PC-3 (cell line): Measurements from ENCODE around the gene EPB41L1. TPM values are rescaled to one million over a fixed set of nuclear protein-coding genes. Genes with fewer than 3 reads are reported as not detected.

ENCODE experiments used
- ATAC-seq: fragments of 200-7000 bp; cut with Tn5 transposase; 2 replicates; pipeline ENCODE4 v1.9.1; 2020; ENCODE audit warnings: mild to moderate bottlenecking, moderate library complexity
- BruUV-seq: library from RNA; stranded (reverse); fragments of 400-500 nt; replicated peaks from 2 replicates; lab custom pipeline; 2021; lab: Mats Ljungman, UMichigan
- CTCF ChIA-PET: fragments of 300-600 bp; sonication (Branson Sonifier 250); formaldehyde crosslinking; loops from one replicate; lab custom pipeline; 2022; ENCODE audit warnings: antibody characterized with exemption; lab: Charles Lee
- POLR2A ChIA-PET: fragments of 300-600 bp; sonication (Branson Sonifier 250); formaldehyde crosslinking; loops from one replicate; lab custom pipeline; 2022; ENCODE audit warnings: antibody characterized with exemption; ENCODE audit not compliant: unreplicated experiment; lab: Charles Lee
- DNase-seq: peaks from one replicate; pipeline ENCODE4 v3.0.0-alpha.2; 2015
- H2AFZ ChIP-seq: fragments of 300-600 bp; sonication (generic); 2 replicates; pipeline ENCODE4 v1.6.0; 2016; ENCODE audit warnings: antibody characterized with exemption, low read length
- H3F3A ChIP-seq: fragments of 300-600 bp; sonication (generic); one replicate; pipeline ENCODE4 v1.6.0; 2017; ENCODE audit warnings: antibody characterized with exemption, low read length, control low read depth, mild to moderate bottlenecking; ENCODE audit not compliant: unreplicated experiment
- H3K27ac ChIP-seq: fragments of 300-600 bp; sonication (generic); 2 replicates; pipeline ENCODE4 v1.5.1; 2016; ENCODE audit warnings: mild to moderate bottlenecking, low read length
- H3K27me3 ChIP-seq: fragments of 300-600 bp; sonication (generic); 2 replicates; pipeline ENCODE4 v1.6.1; 2016; ENCODE audit warnings: low read length, mixed read lengths
- H3K36me3 ChIP-seq: fragments of 300-600 bp; sonication (generic); 2 replicates; pipeline ENCODE4 v1.6.1; 2016; ENCODE audit warnings: low read depth, mixed run types, low read length, mixed read lengths
- H3K4me1 ChIP-seq: fragments of 300-600 bp; sonication (generic); 2 replicates; pipeline ENCODE4 v1.5.1; 2016; ENCODE audit warnings: low read length; ENCODE audit not compliant: insufficient read depth
- H3K4me2 ChIP-seq: fragments of 300-600 bp; sonication (generic); 2 replicates; pipeline ENCODE4 v1.6.0; 2016; ENCODE audit warnings: low read length
- H3K4me3 ChIP-seq: fragments of 300-600 bp; sonication (generic); 2 replicates; pipeline ENCODE4 v1.5.1; 2016; ENCODE audit warnings: mild to moderate bottlenecking, low read length, mixed read lengths
- H3K79me2 ChIP-seq: fragments of 300-600 bp; sonication (generic); 2 replicates; pipeline ENCODE4 v1.6.1; 2017; ENCODE audit warnings: low read length, mixed read lengths
- H3K9ac ChIP-seq: fragments of 300-600 bp; sonication (generic); 2 replicates; pipeline ENCODE4 v1.6.0; 2016; ENCODE audit warnings: mild to moderate bottlenecking, low read length
- H3K9me2 ChIP-seq: fragments of 300-600 bp; sonication (generic); replicated peaks from 2 replicates; pipeline ENCODE4 v1.6.1; 2016; ENCODE audit warnings: mixed run types, low read length, mixed read lengths
- H3K9me3 ChIP-seq: fragments of 300-600 bp; sonication (generic); 2 replicates; pipeline ENCODE4 v1.6.1; 2016; ENCODE audit warnings: low read length, mixed read lengths
- H4K20me1 ChIP-seq: fragments of 300-600 bp; sonication (generic); 2 replicates; pipeline ENCODE4 v1.6.1; 2016; ENCODE audit warnings: low read length, mixed read lengths
- CTCF ChIP-seq: fragments of 300-600 bp; sonication (generic); conservative IDR thresholded peaks from 2 replicates; pipeline ENCODE4 v1.5.1; 2017; ENCODE audit warnings: antibody characterized with exemption, low read depth, mild to moderate bottlenecking, low read length
- EZH2 ChIP-seq: fragments of 300-600 bp; sonication (generic); IDR thresholded peaks from one replicate; pipeline ENCODE4 v1.6.1; 2017; ENCODE audit warnings: antibody characterized with exemption, mild to moderate bottlenecking, low read length; ENCODE audit not compliant: unreplicated experiment
- EZH2phosphoT487 ChIP-seq: fragments of 300-600 bp; sonication (generic); IDR thresholded peaks from 2 replicates; pipeline ENCODE4 v1.6.1; 2018; ENCODE audit warnings: mild to moderate bottlenecking, antibody characterized with exemption, low read length, borderline replicate concordance
- intact Hi-C: fragments of 100-400 bp; cut with micrococcal nuclease; formaldehyde crosslinking; loops from 2 replicates; pipeline ENCODE4 v1.9.0; 2023
- total RNA-seq: library from RNA; depleted of rRNA; stranded (reverse); fragments of >200 nt; gene quantifications from 2 replicates; pipeline ENCODE4 v1.2.3, GENCODE V29; 2014

EPB41L1 gene
- total RNA-seq, 1 experiment from 2014 or later, result 48.2 TPM

GRCh38 chr20:36264426-36265246, 110.1 kb downstream of the EPB41L1 start:
- Histone ChIP-seq H3K36me3 (no peaks in the 10 kb centered on the region), H3K9me3 (no peaks in the 10 kb centered on the region), H4K20me1 (no peaks in the 10 kb centered on the region), H3K27ac (no peak overlapping the region), H3K9me2 (no peaks in the 10 kb centered on the region), H3K4me3 (no peak overlapping the region), H2AFZ (no peak overlapping the region), H3K79me2 (no peaks in the 10 kb centered on the region), H3K4me2 (no peak overlapping the region), H3F3A (no peaks in the 10 kb centered on the region), H3K4me1 (no peaks in the 10 kb centered on the region), H3K9ac (no peak overlapping the region), H3K27me3 (no peaks in the 10 kb centered on the region)
- no peak for DNase-seq
- TF ChIP-seq EZH2, result no peak
- no peak for TF ChIP-seq EZH2phosphoT487
- no peak for TF ChIP-seq CTCF
- ATAC-seq, result no peak
- ChIA-PET CTCF (interaction anchor here (0.6 kb wide), 1 partner anchor 187 kb away, joined by 6 read pairs; no protein-coding TSS in a partner anchor), POLR2A (no interaction called here)
- BruUV-seq, result no TSS peak
- intact Hi-C loops, result no loop called here

DNA sequence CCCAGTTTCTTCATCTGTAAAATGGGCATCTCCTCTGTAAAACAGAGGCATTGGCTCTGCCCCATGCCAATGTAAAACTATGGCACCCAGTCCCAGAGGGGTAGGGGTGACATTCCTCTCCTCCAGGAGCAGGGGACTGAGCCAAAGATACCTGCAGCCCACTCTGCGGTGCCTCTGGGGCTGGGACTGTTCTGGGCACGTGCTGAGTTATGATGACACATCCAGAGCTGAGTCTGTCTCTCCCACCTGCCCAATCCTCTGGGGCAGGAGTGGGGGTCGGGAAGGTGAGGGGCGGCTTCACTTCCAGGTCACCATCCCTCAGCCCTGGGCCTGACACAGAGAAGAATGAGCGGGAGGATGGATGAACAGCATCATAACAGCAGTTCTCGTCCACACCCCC, 111.6 kb downstream of the EPB41L1 start:
- H3K9ac ChIP-seq, result no peak overlapping the region
- DNase-seq (no peak), ATAC-seq (no peak)
- H3K9me2 ChIP-seq, result no peaks in the 10 kb centered on the region
- H3K4me3 ChIP-seq, result no peak overlapping the region
- CTCF ChIA-PET, result no interaction called here
- BruUV-seq, result no TSS peak
- H3K4me1 ChIP-seq, result no peaks in the 10 kb centered on the region
- H2AFZ ChIP-seq, result no peak overlapping the region
- no peaks in the 10 kb centered on the region for H3F3A ChIP-seq
- no peaks in the 10 kb centered on the region for H3K36me3 ChIP-seq
- H3K27me3 ChIP-seq, result no peaks in the 10 kb centered on the region
- no peaks in the 10 kb centered on the region for H3K9me3 ChIP-seq
- no peak overlapping the region for H3K4me2 ChIP-seq
- no peak for TF ChIP-seq EZH2phosphoT487
- no peak for TF ChIP-seq EZH2
- no peak for TF ChIP-seq CTCF
- H3K79me2 ChIP-seq, result no peaks in the 10 kb centered on the region
- no peaks in the 10 kb centered on the region for H4K20me1 ChIP-seq
- POLR2A ChIA-PET, result no interaction called here
- intact Hi-C loops, result no loop called here
- no peak overlapping the region for H3K27ac ChIP-seq
